HCT116 (cell line): Measurements from ENCODE around the gene PBX3. TPM values are rescaled to one million over a fixed set of nuclear protein-coding genes. Genes with fewer than 3 reads are reported as not detected.

Experiments used
- ATAC-seq: fragments of 200-7000 bp; cut with Tn5 transposase; 2 replicates; pipeline ENCODE4 v1.9.1; 2020; ENCODE audit warnings: mild to moderate bottlenecking, moderate library complexity
- BruUV-seq: library from RNA; stranded (reverse); fragments of 400-500 nt; replicated peaks from 2 replicates; lab custom pipeline; 2021; lab: Mats Ljungman, UMichigan
- CTCF ChIA-PET: fragments of 300-600 bp; sonication (Branson Sonifier 250); formaldehyde crosslinking; loops from one replicate; lab custom pipeline; 2021; ENCODE audit warnings: antibody characterized with exemption; lab: Charles Lee
- POLR2A ChIA-PET: fragments of 300-600, 350-600 bp; sonication (Branson Sonifier 250); formaldehyde crosslinking; loops from one replicate; lab custom pipeline; 2021; ENCODE audit warnings: antibody characterized with exemption; lab: Charles Lee
- RAD21 ChIA-PET, 2 experiments: fragments of 300-600 bp; sonication (Branson Sonifier 250); formaldehyde crosslinking; loops; one replicate each; lab custom pipeline; 2023; ENCODE audit warnings: low total read pairs in 2 of 2; ENCODE audit not compliant: uncharacterized antibody in 2 of 2, unreplicated experiment in 2 of 2, low non-redundant PET in 1 of 2; lab: Charles Lee
- DNase-seq: peaks from one replicate; pipeline ENCODE4 v3.0.0-alpha.2; 2010; ENCODE audit warnings: low read depth, low spot score
- H2AFZ ChIP-seq: fragments of 200-600 bp; shearing (Covaris generic), sonication (generic); 2 replicates; pipeline ENCODE4 v1.6.1; 2017; ENCODE audit warnings: low read depth, mixed run types, mixed read lengths, antibody characterized with exemption, low read length; ENCODE audit not compliant: poor library complexity, severe bottlenecking
- H3K27ac ChIP-seq: 2 replicates; pipeline ENCODE4 v1.5.1; 2012; ENCODE audit warnings: low read depth, low read length
- H3K27me3 ChIP-seq: fragments of 200-600 bp; sonication (generic); 2 replicates; pipeline ENCODE4 v1.6.1; 2016; ENCODE audit warnings: mixed run types, low read length, mixed read lengths; ENCODE audit not compliant: insufficient read depth
- H3K36me3 ChIP-seq, 2 experiments: fragments of 200-500 bp in 1 of 2; fragments of 200-600 bp in 1 of 2; sonication (Bioruptor generic) in 1 of 2; sonication (generic) in 1 of 2; 2 replicates each; pipeline versions ENCODE4 v1.5.1 to v1.6.1; 2014 to 2016; ENCODE audit warnings: low read length in 2 of 2, inconsistent platforms in 1 of 2, mixed read lengths in 1 of 2, mixed run types in 1 of 2; ENCODE audit not compliant: insufficient read depth in 2 of 2, control insufficient read depth in 1 of 2
- H3K4me1 ChIP-seq, 2 experiments: fragments of 200-600 bp in 1 of 2; sonication (generic) in 1 of 2; 2 replicates each; pipeline versions ENCODE4 v1.5.1 to v1.6.1; 2012 to 2017; ENCODE audit warnings: low read length in 2 of 2, inconsistent platforms in 1 of 2, mild to moderate bottlenecking in 1 of 2, mixed read lengths in 1 of 2, mixed run types in 1 of 2, moderate library complexity in 1 of 2; ENCODE audit not compliant: insufficient read depth in 2 of 2, control insufficient read depth in 1 of 2
- H3K4me2 ChIP-seq: fragments of 200-600 bp; sonication (generic); 2 replicates; pipeline ENCODE4 v1.6.1; 2017; ENCODE audit warnings: mixed run types, low read length, mixed read lengths
- H3K4me3 ChIP-seq, 2 experiments: fragments of 200-600 bp in 1 of 2; sonication (generic) in 1 of 2; replicated peaks in 1 of 2; 2 replicates each; pipeline ENCODE4 v1.5.1; 2011 to 2016; ENCODE audit warnings: low read length in 2 of 2, control low read depth in 1 of 2, low read depth in 1 of 2, mild to moderate bottlenecking in 1 of 2, mixed read lengths in 1 of 2, mixed run types in 1 of 2
- H3K79me2 ChIP-seq: fragments of 200-600 bp; sonication (generic); 2 replicates; pipeline ENCODE4 v1.6.1; 2017; ENCODE audit warnings: mild to moderate bottlenecking, mixed run types, low read length, moderate library complexity, mixed read lengths; ENCODE audit not compliant: insufficient read depth
- H3K9ac ChIP-seq: fragments of 200-600 bp; sonication (generic); 2 replicates; pipeline ENCODE4 v1.6.1; 2016; ENCODE audit warnings: low read length, mixed read lengths
- H3K9me2 ChIP-seq: fragments of 200-600 bp; sonication (generic), shearing (Covaris generic); 2 replicates; pipeline ENCODE4 v1.6.1; 2017; ENCODE audit warnings: mixed run types, mild to moderate bottlenecking, moderate library complexity; ENCODE audit not compliant: insufficient read depth
- H3K9me3 ChIP-seq, 2 experiments: fragments of 200-500 bp in 1 of 2; fragments of 200-600 bp in 1 of 2; sonication (Bioruptor generic) in 1 of 2; sonication (generic) in 1 of 2; 2 replicates each; pipeline ENCODE4 v1.6.1; 2014 to 2017; ENCODE audit warnings: low read length in 2 of 2, mixed read lengths in 2 of 2, inconsistent platforms in 1 of 2, low read depth in 1 of 2, mild to moderate bottlenecking in 1 of 2, mixed run types in 1 of 2, moderate library complexity in 1 of 2; ENCODE audit not compliant: control insufficient read depth in 1 of 2, insufficient read depth in 1 of 2
- H4K20me1 ChIP-seq: fragments of 200-600 bp; sonication (generic), shearing (Covaris generic); 2 replicates; pipeline ENCODE4 v1.6.1; 2017; ENCODE audit warnings: mixed run types, mild to moderate bottlenecking, moderate library complexity; ENCODE audit not compliant: insufficient read depth
- CEBPB ChIP-seq: IDR thresholded peaks from 2 replicates; pipeline ENCODE4 v1.6.1; 2012; ENCODE audit warnings: low read depth
- EGR1 ChIP-seq: IDR thresholded peaks from 2 replicates; pipeline ENCODE4 v1.6.1; 2012; ENCODE audit warnings: low read depth
- ELF1 ChIP-seq: IDR thresholded peaks from 2 replicates; pipeline ENCODE4 v1.6.1; 2012; ENCODE audit warnings: low read depth, borderline replicate concordance
- JUND ChIP-seq: IDR thresholded peaks from 2 replicates; pipeline ENCODE4 v1.6.1; 2012
- POLR2A ChIP-seq: IDR thresholded peaks from 2 replicates; pipeline ENCODE4 v1.7.0; 2011; ENCODE audit warnings: borderline replicate concordance; ENCODE audit not compliant: insufficient read depth, insufficient read length; ENCODE audit errors: extremely low read depth
- RAD21 ChIP-seq: IDR thresholded peaks from 2 replicates; pipeline ENCODE4 v1.6.1; 2012; ENCODE audit warnings: low read depth, mild to moderate bottlenecking
- REST ChIP-seq: IDR thresholded peaks from 2 replicates; pipeline ENCODE4 v1.6.1; 2012; ENCODE audit warnings: low read depth
- SP1 ChIP-seq: IDR thresholded peaks from 2 replicates; pipeline ENCODE4 v1.6.1; 2012; ENCODE audit warnings: low read depth
- TCF7L2 ChIP-seq: IDR thresholded peaks from 2 replicates; pipeline ENCODE4 v1.7.0; 2011; ENCODE audit warnings: borderline replicate concordance, inconsistent platforms; ENCODE audit not compliant: insufficient read depth, insufficient read length; ENCODE audit errors: extremely low read depth
- YY1 ChIP-seq: IDR thresholded peaks from 2 replicates; pipeline ENCODE4 v1.6.1; 2011; ENCODE audit warnings: low read length, low read depth, moderate library complexity, mild to moderate bottlenecking; ENCODE audit not compliant: insufficient replicate concordance; ENCODE audit errors: extremely low read depth
- ZBTB33 ChIP-seq: IDR thresholded peaks from 2 replicates; pipeline ENCODE4 v1.6.1; 2011; ENCODE audit warnings: mild to moderate bottlenecking, low read length, moderate library complexity; ENCODE audit not compliant: insufficient replicate concordance; ENCODE audit errors: extremely low read depth
- ZNF274 ChIP-seq: fragments of 200-500 bp; sonication (Bioruptor generic); IDR thresholded peaks from 2 replicates; pipeline ENCODE4 v1.6.1; 2014; ENCODE audit warnings: mild to moderate bottlenecking, low read depth, low read length, inconsistent platforms
- intact Hi-C: fragments of 100-400 bp; cut with micrococcal nuclease; formaldehyde crosslinking; loops from 2 replicates; pipeline ENCODE4 v1.10.0; 2022
- total RNA-seq: library from RNA; stranded (reverse); gene quantifications from one replicate; pipeline ENCODE4 v1.2.1, GENCODE V29; 2021; ENCODE audit not compliant: unreplicated experiment

PBX3 gene
- total RNA-seq, 1 experiment from 2014 or later, result 13.5 TPM

- no peak for TF ChIP-seq REST
- TF ChIP-seq ELF1, result no peak
- no peak for TF ChIP-seq CEBPB
- no peak for TF ChIP-seq EGR1
- no peak for TF ChIP-seq TCF7L2
Observed at GRCh38 chr9:125726456-125727132, 20.6 kb upstream of the PBX3 start (continued).

- Histone ChIP-seq H3K27me3 (no peaks in the 10 kb centered on the region), H4K20me1 (no peaks in the 10 kb centered on the region), H3K9me3 (no peaks in the 10 kb centered on the region), H3K9me2 (no peaks in the 10 kb centered on the region), H3K9ac (no peak overlapping the region), H3K27ac (no peak overlapping the region), H3K4me2 (no peak overlapping the region), H2AFZ (no peak overlapping the region), H3K4me3 (no peak overlapping the region), H3K79me2 (no peaks in the 10 kb centered on the region), H3K4me1 (no peaks in the 10 kb centered on the region), H3K36me3 (no peaks in the 10 kb centered on the region)
- RAD21 ChIA-PET, result no interaction called here
- no peak for ATAC-seq
- CTCF ChIA-PET, result no interaction called here
- no TSS peak for BruUV-seq
- POLR2A ChIA-PET, result no interaction called here
- no peak for DNase-seq
- intact Hi-C loops, result no loop called here
- TF ChIP-seq ZNF274 (no peak), YY1 (no peak), EGR1 (no peak), RAD21 (no peak), POLR2A (no peak), ZBTB33 (no peak), JUND (no peak), CEBPB (no peak), SP1 (no peak), TCF7L2 (no peak), REST (no peak)
Observed at GRCh38 chr9:125730168-125730567, 17.0 kb upstream of the PBX3 start.
